Memory B cell (primary cell): Measurements from ENCODE around the gene ZNRF3.
A peak's percentile ranks its signal among the peaks of the same experiment; 100 is the strongest.

Experiments
- ATAC-seq: fragments of 150-1000 bp; cut with Tn5 transposase; 2 replicates; pipeline ENCODE4 v1.10.0; 2021; ENCODE audit warnings: low read depth, mild to moderate bottlenecking, moderate library complexity
- DNase-seq, 2 donors: peaks; one replicate each; pipeline ENCODE4 v3.0.0; 2022; ENCODE audit warnings: low spot score in 2 of 2
- H3K27ac Mint-ChIP-seq: one replicate; pipeline ENCODE4 v1.8.0; 2022; ENCODE audit warnings: mild to moderate bottlenecking, moderate library complexity, mixed read lengths
- H3K27me3 Mint-ChIP-seq: one replicate; pipeline ENCODE4 v1.8.0; 2022; ENCODE audit warnings: mixed read lengths
- H3K36me3 Mint-ChIP-seq: one replicate; pipeline ENCODE4 v1.8.0; 2022; ENCODE audit warnings: mild to moderate bottlenecking, mixed read lengths
- H3K4me1 Mint-ChIP-seq: one replicate; pipeline ENCODE4 v1.8.0; 2022; ENCODE audit warnings: mixed read lengths
- H3K4me3 Mint-ChIP-seq: one replicate; pipeline ENCODE4 v1.8.0; 2022; ENCODE audit warnings: mild to moderate bottlenecking, moderate library complexity, mixed read lengths
- H3K9me3 Mint-ChIP-seq: one replicate; pipeline ENCODE4 v1.8.0; 2022; ENCODE audit warnings: mixed read lengths

The ZNRF3 gene

GRCh38 chr22:29069463-29069862, 186.1 kb downstream of the ZNRF3 start:
- Mint-ChIP-seq H3K27ac (no peak overlapping the region), H3K9me3 (no peaks in the 10 kb centered on the region), H3K4me3 (no peak overlapping the region), H3K36me3 (no peaks in the 10 kb centered on the region), H3K4me1 (peaks cover 24% of the 10 kb centered on the region), H3K27me3 (peaks cover 22% of the 10 kb centered on the region)
- ATAC-seq, result no peak
- DNase-seq, result no peak

GRCh38 chr22:29070490-29070889, 187.1 kb downstream of the ZNRF3 start:
- no peaks in the 10 kb centered on the region for H3K36me3 Mint-ChIP-seq
- H3K4me1 Mint-ChIP-seq, result peaks cover 22% of the 10 kb centered on the region
- no peaks in the 10 kb centered on the region for H3K9me3 Mint-ChIP-seq
- no peak for DNase-seq
- no peak overlapping the region for H3K4me3 Mint-ChIP-seq
- no peak overlapping the region for H3K27ac Mint-ChIP-seq
- no peak for ATAC-seq
- peaks cover 27% of the 10 kb centered on the region for H3K27me3 Mint-ChIP-seq

GRCh38 chr22:29071261-29072045, 188.1 kb downstream of the ZNRF3 start:
- no peak for ATAC-seq

GRCh38 chr22:29072193-29072978, 189.0 kb downstream of the ZNRF3 start:
- H3K4me3 Mint-ChIP-seq, result peak overlapping the region; percentile 70
- no peak overlapping the region for H3K27ac Mint-ChIP-seq
- peaks cover 16% of the 10 kb centered on the region for H3K4me1 Mint-ChIP-seq
- H3K36me3 Mint-ChIP-seq, result no peaks in the 10 kb centered on the region
- DNase-seq, result peak; percentile 67 to 76
- H3K27me3 Mint-ChIP-seq, result peaks cover 31% of the 10 kb centered on the region
- no peaks in the 10 kb centered on the region for H3K9me3 Mint-ChIP-seq
- ATAC-seq, result peak; percentile 98

More at GRCh38 chr22:29071261-29072045, 188.1 kb downstream of the ZNRF3 start:
- Mint-ChIP-seq H3K27me3 (peaks cover 33% of the 10 kb centered on the region), H3K4me1 (peaks cover 18% of the 10 kb centered on the region), H3K27ac (no peak overlapping the region), H3K4me3 (peak overlapping the region; percentile 71), H3K9me3 (no peaks in the 10 kb centered on the region), H3K36me3 (no peaks in the 10 kb centered on the region)
- peak in 1 of 2 donors; percentile 30 for DNase-seq

GRCh38 chr22:29072979-29073617, 189.7 kb downstream of the ZNRF3 start, which contains the start of gene KREMEN1:
TSS of gene KREMEN1 (plus strand) at chr22:29073035. CDS start at chr22:29073131, 96 bp downstream.
- no peak within 1 kb of the TSS for H3K27ac Mint-ChIP-seq
- H3K4me1 Mint-ChIP-seq, result peaks cover 16% of the 10 kb centered on the region
- H3K9me3 Mint-ChIP-seq, result no peaks in the 10 kb centered on the region
- no peak for DNase-seq
- H3K4me3 Mint-ChIP-seq, result peak within 1 kb of the TSS; percentile 73
- peaks cover 30% of the 10 kb centered on the region for H3K27me3 Mint-ChIP-seq
- no peak for ATAC-seq
- no peaks in the 10 kb centered on the region for H3K36me3 Mint-ChIP-seq

GRCh38 chr22:29073618-29074275, 190.4 kb downstream of the ZNRF3 start:
- Mint-ChIP-seq H3K27me3 (peaks cover 30% of the 10 kb centered on the region), H3K4me1 (peaks cover 16% of the 10 kb centered on the region), H3K36me3 (no peaks in the 10 kb centered on the region), H3K9me3 (no peaks in the 10 kb centered on the region), H3K27ac (no peak overlapping the region), H3K4me3 (peak overlapping the region; percentile 59)
- DNase-seq (peak in 1 of 2 donors; percentile 26), ATAC-seq (no peak)

GRCh38 chr22:29074276-29074772, 191.0 kb downstream of the ZNRF3 start:
- H3K27me3 Mint-ChIP-seq, result peaks cover 29% of the 10 kb centered on the region
- peak overlapping the region; percentile 59 for H3K4me3 Mint-ChIP-seq
- H3K9me3 Mint-ChIP-seq, result no peaks in the 10 kb centered on the region
- peaks cover 16% of the 10 kb centered on the region for H3K4me1 Mint-ChIP-seq
- H3K27ac Mint-ChIP-seq, result no peak overlapping the region
- DNase-seq (no peak), ATAC-seq (no peak)
- H3K36me3 Mint-ChIP-seq, result no peaks in the 10 kb centered on the region

- ATAC-seq, result no peak
- no peak overlapping the region for H3K4me3 Mint-ChIP-seq
- no peak overlapping the region for H3K27ac Mint-ChIP-seq
- no peaks in the 10 kb centered on the region for H3K36me3 Mint-ChIP-seq
- no peak for DNase-seq
- H3K9me3 Mint-ChIP-seq, result no peaks in the 10 kb centered on the region
- H3K4me1 Mint-ChIP-seq, result peaks cover 9% of the 10 kb centered on the region
- peaks cover 20% of the 10 kb centered on the region for H3K27me3 Mint-ChIP-seq
Observed at GRCh38 chr22:29078036-29078868, 194.9 kb downstream of the ZNRF3 start.

- Mint-ChIP-seq H3K36me3 (no peaks in the 10 kb centered on the region), H3K4me3 (no peak overlapping the region), H3K27me3 (peaks cover 20% of the 10 kb centered on the region), H3K4me1 (peaks cover 3% of the 10 kb centered on the region), H3K27ac (no peak overlapping the region), H3K9me3 (no peaks in the 10 kb centered on the region)
- DNase-seq, result no peak
- no peak for ATAC-seq
Observed at GRCh38 chr22:29078869-29079207, 195.5 kb downstream of the ZNRF3 start.

- DNase-seq, result no peak
- Mint-ChIP-seq H3K9me3 (no peaks in the 10 kb centered on the region), H3K4me1 (no peaks in the 10 kb centered on the region), H3K36me3 (no peaks in the 10 kb centered on the region), H3K27me3 (peaks cover 15% of the 10 kb centered on the region), H3K4me3 (no peak overlapping the region), H3K27ac (no peak overlapping the region)
- no peak for ATAC-seq
Observed at GRCh38 chr22:29079218-29079901, 196.0 kb downstream of the ZNRF3 start.

- Mint-ChIP-seq H3K4me1 (no peaks in the 10 kb centered on the region), H3K36me3 (no peaks in the 10 kb centered on the region), H3K4me3 (no peak overlapping the region), H3K27ac (no peak overlapping the region), H3K27me3 (peaks cover 11% of the 10 kb centered on the region), H3K9me3 (no peaks in the 10 kb centered on the region)
- DNase-seq (no peak), ATAC-seq (no peak)
Observed at GRCh38 chr22:29080106-29080975, 197.0 kb downstream of the ZNRF3 start.
